Esophagus muscularis mucosa (tissue), 3 donors: Measurements from ENCODE around the gene GLMN.

Experiments
- CTCF ChIP-seq, 3 experiments: fragments of 200-600 bp in 2 of 3; fragments of 450-650 bp in 1 of 3; sonication (generic) in 2 of 3; IDR thresholded peaks; one replicate each; pipeline ENCODE4 v1.5.1; 2017 to 2019; ENCODE audit warnings: antibody characterized with exemption in 3 of 3, mild to moderate bottlenecking in 2 of 3, moderate library complexity in 1 of 3
- EP300 ChIP-seq: sonication (generic); formaldehyde crosslinking; IDR thresholded peaks from one replicate; pipeline ENCODE4 v1.6.1; 2017; ENCODE audit warnings: antibody characterized with exemption

GRCh38 chr1:92324784-92325183, 26.0 kb upstream of the GLMN start:
- TF ChIP-seq CTCF (IDR thresholded peaks at IDR 0.05), result no peak
- no peak for TF ChIP-seq EP300
